HG03565 (cell line): Measurements from ENCODE around the gene C19orf25.
"Not testable (repeated sequence)": the region's sequence is repeated elsewhere in the genome, so short reads cannot be mapped to it uniquely, and the experiment has no call there.

ENCODE experiments used
- ATAC-seq: cut with Tn5 transposase; IDR thresholded peaks from one replicate; pipeline ENCODE4 v1.9.1; 2021; ENCODE audit warnings: mild to moderate bottlenecking, moderate library complexity; ENCODE audit not compliant: unreplicated experiment

Gene C19orf25

GRCh38 chr19:1478934-1479707 lies at the start of gene C19orf25:
Gene C19orf25, minus strand, starts transcription at chr19:1479215. Its CDS starts 312 bp downstream, at chr19:1478903.
- peak; percentile 82 for ATAC-seq

DNA sequence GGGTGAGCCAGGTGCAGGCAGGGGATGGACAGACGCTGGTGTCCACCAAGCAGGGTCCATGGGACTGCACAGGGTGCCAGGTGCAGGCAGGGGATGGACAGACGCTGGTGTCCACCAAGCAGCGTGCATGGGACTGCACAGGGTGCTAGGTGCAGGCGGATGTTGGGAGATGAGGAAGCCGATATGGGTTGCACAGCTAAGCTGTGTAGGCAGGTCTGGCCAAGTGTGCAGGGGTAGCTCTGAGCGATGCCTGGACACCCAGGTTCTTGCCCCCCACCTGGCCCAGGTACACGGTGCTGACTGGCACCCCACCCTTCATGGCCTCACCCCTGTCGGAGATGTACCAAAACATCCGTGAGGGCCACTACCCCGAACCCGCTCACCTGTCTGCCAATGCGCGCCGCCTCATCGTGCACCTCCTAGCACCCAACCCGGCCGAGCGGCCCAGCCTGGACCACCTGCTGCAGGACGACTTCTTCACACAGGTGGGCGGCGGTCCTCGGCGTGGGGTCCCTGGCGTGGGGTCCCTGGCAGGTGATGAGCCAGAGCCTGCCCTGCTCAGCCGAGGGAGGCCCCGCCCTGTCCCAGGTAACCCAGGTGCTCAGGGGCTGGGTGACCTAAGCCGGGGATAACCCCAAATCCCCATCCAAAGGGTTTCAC lies 48.8 kb upstream of the C19orf25 start:
- ATAC-seq: no peak

DNA sequence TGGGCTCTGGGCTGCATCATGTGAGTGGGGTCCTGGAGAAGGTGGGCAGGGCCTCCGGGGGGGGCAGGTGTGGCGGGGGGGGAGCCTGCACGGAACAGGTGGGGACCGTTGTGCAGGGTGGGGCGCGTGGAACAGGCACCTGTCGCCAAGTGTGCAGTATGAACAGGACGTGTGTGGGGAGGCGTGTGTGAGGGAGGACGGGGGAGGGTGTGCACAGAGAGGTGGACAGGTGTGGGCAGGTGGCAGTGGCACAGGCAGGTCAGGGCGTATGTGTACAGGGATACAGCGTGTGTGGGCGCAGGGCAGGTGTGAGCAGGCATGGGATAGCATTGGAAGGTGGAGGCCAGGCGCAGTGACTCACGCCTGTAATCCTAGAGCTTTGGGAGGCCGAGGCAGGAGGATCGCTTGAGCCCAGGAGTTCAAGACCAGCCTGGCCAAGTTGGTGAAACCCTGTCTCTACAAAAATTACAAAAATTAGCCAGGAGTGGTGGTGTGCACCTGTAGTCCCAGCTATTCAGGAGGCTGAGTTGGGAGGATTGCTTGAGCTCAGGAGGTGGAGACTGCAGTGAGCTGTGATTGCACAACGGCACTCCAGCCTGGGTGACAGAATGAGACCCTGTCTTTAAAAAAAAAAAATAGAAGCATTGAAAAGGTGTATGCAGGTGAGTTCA lies 48.1 kb upstream of the C19orf25 start:
- no peak for ATAC-seq

- ATAC-seq: no peak
Observed at GRCh38 chr19:1526066-1526778, 47.2 kb upstream of the C19orf25 start.

- ATAC-seq: no peak
Observed at GRCh38 chr19:1525343-1525742, 46.3 kb upstream of the C19orf25 start.

DNA sequence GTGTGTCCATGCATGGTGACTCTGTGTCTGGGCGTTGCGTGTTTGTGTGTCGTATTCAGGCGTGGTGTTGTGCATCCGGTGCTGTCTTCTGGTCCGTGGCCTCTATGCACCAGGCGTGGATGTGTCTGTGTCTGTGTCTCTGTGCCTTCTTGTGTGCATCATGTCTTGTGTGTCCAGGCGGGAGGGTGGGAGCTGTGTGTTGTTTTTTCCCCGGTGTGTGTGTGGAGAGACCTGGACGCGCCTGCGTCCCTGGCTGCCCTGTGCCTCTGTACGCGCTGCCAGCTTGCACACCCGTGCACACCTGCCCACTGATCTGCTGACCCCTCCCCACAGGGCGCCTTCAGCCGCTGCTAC lies 45.9 kb upstream of the C19orf25 start:
- ATAC-seq: no peak

- ATAC-seq: no peak
Observed at GRCh38 chr19:1524287-1524971, 45.4 kb upstream of the C19orf25 start.

DNA sequence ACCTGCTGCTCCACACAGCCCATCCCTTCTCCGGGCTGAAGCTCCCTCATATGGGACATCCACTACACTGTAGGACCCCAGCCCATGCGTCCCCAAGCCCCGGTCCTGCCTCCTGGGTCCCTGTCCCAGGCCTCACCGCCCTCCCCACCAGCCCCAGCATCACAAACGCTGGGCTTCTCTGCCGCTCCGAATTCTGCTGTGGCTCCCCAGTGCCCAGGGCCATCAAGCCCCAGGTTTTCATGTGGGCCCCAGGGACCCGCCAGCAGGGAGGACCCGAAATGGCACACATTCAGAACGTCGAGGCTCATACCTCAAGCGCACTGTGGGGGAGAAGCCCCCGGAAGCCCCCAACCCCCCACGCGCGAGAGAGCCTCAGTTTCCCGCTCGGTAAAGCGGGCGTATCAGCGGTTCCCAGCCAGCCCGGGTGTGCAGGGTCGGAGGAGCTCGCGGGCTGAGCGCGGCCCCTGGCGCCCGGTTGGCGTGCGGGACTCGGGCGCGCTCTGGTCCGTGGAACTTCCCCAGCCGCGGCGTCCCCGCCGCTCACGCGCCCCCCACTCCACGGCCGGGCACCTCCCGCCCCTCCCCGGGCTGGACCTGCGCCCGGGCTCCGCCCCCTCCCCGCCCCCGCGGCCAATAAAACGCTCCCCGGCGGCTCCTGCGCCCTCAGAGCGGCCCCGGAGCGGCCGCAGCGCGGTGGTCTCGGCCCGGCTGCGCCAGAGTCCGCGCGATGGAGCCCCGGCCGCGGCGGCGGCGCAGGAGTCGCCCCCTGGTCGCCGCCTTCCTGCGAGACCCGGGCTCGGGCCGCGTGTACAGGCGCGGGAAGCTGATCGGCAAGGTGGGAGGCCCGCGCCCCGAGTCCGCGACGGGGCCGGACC lies 44.6 kb upstream of the C19orf25 start, which contains the start of gene PLK5:
TSS of gene PLK5 (plus strand) at position 666 of the 875 bp plus-strand sequence. CDS start 2,920 bp downstream, outside the sequence.
- ATAC-seq: no peak

DNA sequence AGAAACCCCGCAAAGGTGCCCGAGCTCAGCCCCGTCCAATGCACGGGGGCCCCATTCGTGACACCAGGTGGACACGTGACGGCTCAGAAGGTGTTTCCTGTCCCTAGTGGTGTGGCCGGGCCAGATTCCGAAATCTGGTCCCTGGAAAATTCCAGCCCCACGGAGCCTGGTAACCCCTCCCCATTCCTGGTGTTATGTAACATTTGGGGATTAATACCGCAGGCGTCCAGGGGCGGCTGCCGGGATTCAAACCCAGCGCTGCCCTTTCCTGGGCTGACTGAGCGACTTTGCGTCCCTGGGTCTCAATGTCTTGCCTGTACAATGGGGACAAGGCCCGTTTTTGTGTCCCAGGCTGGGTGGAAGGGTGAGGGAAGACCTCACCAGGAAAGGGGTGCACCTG lies 43.8 kb upstream of the C19orf25 start:
- no peak for ATAC-seq

DNA sequence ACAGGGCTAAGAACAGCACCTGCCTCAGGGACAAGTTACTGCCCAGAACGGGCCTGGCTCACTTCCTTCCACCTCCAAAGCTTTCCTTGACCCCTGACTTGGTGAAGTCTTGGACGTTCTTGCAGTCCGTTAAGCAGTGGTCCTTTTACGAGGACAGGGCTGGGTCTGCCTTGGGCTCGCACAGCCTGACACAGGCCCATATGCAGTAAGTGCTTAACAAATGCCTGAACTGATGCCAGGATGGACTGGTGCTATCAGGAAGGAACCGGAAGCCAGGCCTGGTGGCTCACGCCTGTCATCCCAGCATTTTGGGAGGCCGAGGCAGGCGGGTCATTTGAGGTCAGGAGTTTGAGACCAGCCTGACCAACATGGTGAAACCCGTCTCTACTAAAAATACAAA lies 43.0 kb upstream of the C19orf25 start:
- no peak for ATAC-seq

DNA sequence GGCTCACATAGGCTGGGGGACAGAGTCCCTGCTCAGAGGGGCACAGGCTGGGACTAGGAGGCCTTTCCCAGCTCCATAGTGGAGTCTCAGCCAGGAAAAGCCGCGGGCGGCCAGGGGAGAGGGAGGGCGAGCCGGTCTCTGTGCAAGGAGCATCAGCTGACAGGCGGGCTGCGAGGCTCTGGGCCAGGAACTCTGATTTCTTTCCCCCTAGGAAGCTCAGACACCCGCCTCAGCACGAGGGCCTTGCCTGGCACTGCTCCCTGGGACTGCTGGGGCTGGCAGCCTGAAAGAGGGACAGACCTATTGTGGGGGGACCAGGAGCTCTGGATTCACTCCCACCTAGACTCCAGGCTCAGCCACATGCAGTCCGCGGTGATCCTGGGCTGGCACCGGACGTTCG lies 42.6 kb upstream of the C19orf25 start:
- ATAC-seq: no peak

GRCh38 chr19:1520203-1520780 lies 41.3 kb upstream of the C19orf25 start:
- no peak for ATAC-seq

DNA sequence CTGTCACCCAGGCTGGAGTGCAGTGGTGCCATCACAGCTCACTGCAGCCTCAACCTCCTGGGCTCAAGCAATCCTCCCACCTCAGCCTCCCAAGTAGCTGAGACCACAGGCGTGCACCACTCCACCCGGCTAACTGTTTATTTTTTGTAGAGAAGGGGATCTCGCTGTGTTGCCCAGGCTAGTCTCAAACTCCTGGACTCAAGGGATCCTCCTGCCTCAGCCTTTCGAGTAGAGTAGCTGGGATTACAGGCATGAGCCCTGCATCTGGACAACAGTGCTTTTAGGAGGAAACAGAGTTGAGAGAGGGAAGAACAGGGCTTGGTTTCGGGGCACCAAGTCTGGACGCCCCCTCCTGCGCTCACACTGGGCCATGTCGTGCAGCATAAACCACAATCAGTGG lies 40.8 kb upstream of the C19orf25 start:
- not testable (repeated sequence) for ATAC-seq

DNA sequence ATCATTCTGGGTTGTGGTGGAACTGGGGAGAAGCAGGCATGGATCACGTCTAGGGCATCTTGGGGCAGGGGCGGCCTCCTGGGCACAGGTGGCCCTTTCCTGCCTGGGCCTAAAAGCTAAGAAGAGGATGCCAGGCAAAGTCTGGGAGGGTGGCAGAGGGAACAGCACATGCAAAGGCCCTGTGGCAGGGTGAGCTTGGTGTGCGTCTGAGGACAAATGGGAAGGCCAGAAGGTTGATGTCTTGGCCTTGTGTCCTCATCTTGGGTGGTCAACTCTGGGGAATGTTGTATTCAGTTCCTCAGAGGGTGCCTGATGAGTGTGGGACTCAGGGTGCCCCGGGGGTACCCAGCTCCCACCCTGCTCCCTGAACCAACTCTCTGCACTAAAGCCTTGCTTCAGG lies 39.5 kb upstream of the C19orf25 start:
- no peak for ATAC-seq

- no peak for ATAC-seq
Observed at GRCh38 chr19:1516395-1516753, 37.4 kb upstream of the C19orf25 start.

DNA sequence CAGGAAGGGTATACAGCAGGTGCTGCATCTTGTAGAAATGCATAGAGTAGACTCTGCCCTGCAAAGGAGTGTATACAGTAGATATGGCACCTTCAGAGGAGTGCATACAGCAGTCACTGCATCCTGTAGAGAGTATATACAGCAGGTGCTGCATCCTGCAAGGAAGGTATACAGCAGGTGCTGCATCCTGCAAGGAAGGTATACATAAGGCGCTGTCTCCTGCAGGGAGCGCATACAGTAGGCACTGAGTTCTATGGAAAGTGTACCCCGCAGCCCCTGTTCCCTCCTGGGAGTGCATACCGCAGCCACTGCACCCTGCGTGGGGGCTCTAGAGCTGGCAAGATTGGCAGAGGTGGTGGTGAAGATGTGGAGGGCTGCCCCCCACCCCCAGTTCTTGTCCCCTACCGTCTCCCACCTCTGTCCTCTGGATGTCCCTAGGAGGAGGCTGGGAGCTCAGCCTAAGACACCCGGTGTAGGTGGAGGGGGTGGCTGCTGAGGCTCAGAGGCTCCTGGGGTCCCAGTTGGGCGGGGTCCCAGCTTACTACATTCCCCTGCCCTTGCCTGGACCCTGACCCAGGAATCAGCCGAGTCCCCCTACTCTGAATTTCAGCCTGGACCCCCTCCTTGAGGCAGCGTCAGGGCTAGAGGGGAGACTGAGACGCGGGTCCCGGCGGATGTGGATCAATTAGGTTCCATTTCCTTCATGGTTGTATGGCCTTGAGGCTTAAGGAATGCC lies 36.1 kb upstream of the C19orf25 start:
- ATAC-seq: no peak

DNA sequence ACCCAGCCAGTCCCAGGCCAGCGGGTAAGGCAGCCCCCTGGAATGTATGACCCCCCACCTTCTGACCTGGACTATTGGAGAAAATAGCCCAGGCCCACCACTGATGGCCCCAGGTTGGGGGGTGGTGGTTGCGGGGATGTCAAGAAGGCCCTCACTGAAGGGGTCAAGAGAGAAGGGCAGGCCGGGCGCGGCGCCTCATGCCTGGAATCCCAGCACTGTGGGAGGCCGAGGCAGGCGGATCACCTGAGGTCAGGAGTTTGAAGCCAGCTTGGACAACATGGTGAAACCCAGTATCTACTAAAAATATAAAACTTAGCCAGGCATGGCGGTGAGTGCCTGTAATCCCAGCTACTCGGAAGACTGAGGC lies 35.3 kb upstream of the C19orf25 start:
- no peak for ATAC-seq

DNA sequence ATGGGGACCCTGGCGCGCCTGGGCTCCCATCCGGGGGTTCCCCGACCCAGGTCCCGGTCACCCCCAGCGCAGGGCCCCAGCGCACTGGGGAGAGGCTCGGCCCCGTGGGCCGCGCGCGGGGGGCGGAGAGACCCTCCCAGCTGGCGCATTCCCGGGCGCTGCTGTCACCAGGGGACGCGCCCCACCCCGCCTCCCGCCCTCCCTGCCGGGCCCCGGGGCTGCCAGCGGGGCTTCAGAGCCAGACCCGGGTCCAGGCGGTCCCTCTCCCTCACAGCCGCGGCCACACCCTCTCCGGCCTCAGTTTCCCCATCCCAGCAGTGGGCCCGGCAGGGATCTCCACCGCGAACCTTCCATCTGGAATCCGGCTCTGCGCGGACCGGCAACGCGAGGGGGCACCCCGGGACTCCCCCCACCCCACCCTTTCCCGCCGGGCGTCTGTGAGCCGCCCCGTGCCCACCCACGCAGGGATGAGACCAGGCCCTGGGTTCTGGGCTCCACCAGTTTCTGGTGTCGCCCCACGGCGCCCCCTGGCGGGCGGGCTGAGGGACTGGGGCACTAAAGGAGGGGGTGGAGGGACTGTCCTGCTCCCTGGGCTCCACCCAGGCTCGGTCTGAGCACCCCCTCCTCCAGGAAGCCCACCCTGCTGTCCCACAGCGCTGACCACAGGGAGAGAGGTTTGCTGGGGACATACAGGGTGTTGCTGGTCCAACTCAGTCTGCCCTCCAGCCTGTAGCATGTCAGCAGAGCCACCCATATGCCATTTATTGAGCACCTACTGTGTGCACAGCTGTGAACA lies 34.7 kb upstream of the C19orf25 start:
- no peak for ATAC-seq
